Neural cell (in vitro differentiated cells): Measurements from ENCODE around the gene TMC7. TPM values are rescaled to one million over a fixed set of nuclear protein-coding genes. Genes with fewer than 3 reads are reported as not detected.

Source experiments
- H2AFZ ChIP-seq: fragments of 200-600, 300-800 bp; sonication (generic), shearing (Covaris generic); 2 replicates; pipeline ENCODE4 v1.6.0; 2014; ENCODE audit warnings: low read depth, mild to moderate bottlenecking, antibody characterized with exemption, low read length, moderate library complexity
- H3F3A ChIP-seq: fragments of 200-600 bp; shearing (Covaris generic); 2 replicates; pipeline ENCODE4 v1.6.1; 2016; ENCODE audit warnings: mild to moderate bottlenecking, moderate library complexity, mixed read lengths, antibody characterized with exemption, low read length; ENCODE audit not compliant: insufficient read depth, poor library complexity, severe bottlenecking
- H3K27ac ChIP-seq: fragments of 200-600, 300-800 bp; sonication (generic), shearing (Covaris generic); 2 replicates; pipeline ENCODE4 v1.5.1; 2014; ENCODE audit warnings: mild to moderate bottlenecking, low read length, moderate library complexity
- H3K27me3 ChIP-seq: fragments of 300-800, 200-600 bp; sonication (generic), shearing (Covaris generic); 2 replicates; pipeline ENCODE4 v1.6.0; 2014; ENCODE audit warnings: mild to moderate bottlenecking, low read depth, low read length, moderate library complexity; ENCODE audit not compliant: insufficient read depth
- H3K36me3 ChIP-seq: fragments of 300-800, 200-600 bp; sonication (generic), shearing (Covaris generic); 2 replicates; pipeline ENCODE4 v1.5.1; 2014; ENCODE audit warnings: mild to moderate bottlenecking, antibody characterized with exemption, low read length, moderate library complexity; ENCODE audit not compliant: insufficient read depth
- H3K4me2 ChIP-seq: fragments of 300-800, 200-600 bp; sonication (generic), shearing (Covaris generic); 2 replicates; pipeline ENCODE4 v1.6.0; 2014; ENCODE audit warnings: mild to moderate bottlenecking, low read length
- H3K4me3 ChIP-seq: fragments of 300-800, 200-600 bp; sonication (generic), shearing (Covaris generic); 2 replicates; pipeline ENCODE4 v1.5.1; 2014; ENCODE audit warnings: mild to moderate bottlenecking, low read length, moderate library complexity
- H3K79me2 ChIP-seq: fragments of 200-600 bp; shearing (Covaris generic); replicated peaks from 2 replicates; pipeline ENCODE4 v1.6.0; 2014; ENCODE audit warnings: mild to moderate bottlenecking, low read length, moderate library complexity; ENCODE audit not compliant: insufficient read depth
- H3K9ac ChIP-seq: fragments of 300-800, 200-600 bp; sonication (generic), shearing (Covaris generic); 2 replicates; pipeline ENCODE4 v1.6.1; 2016; ENCODE audit warnings: mild to moderate bottlenecking, low read length, mixed read lengths
- H3K9me2 ChIP-seq: fragments of 200-600 bp; shearing (Covaris generic); 2 replicates; pipeline ENCODE4 v1.6.1; 2016; ENCODE audit warnings: mild to moderate bottlenecking, low read length, mixed read lengths; ENCODE audit not compliant: insufficient read depth
- H3K9me3 ChIP-seq: fragments of 200-600, 300-800 bp; sonication (generic), shearing (Covaris generic); 2 replicates; pipeline ENCODE4 v1.6.1; 2016; ENCODE audit warnings: mild to moderate bottlenecking, mixed run types, low read length, moderate library complexity, mixed read lengths
- H4K20me1 ChIP-seq: fragments of 200-600 bp; shearing (Covaris generic); 2 replicates; pipeline ENCODE4 v1.6.1; 2016; ENCODE audit warnings: mild to moderate bottlenecking, mixed run types; ENCODE audit not compliant: insufficient read depth
- EP300 ChIP-seq: fragments of 450-650 bp; conservative IDR thresholded peaks from 2 replicates; pipeline ENCODE4 v1.6.1; 2014; ENCODE audit warnings: antibody characterized with exemption, mild to moderate bottlenecking, moderate library complexity; ENCODE audit not compliant: poor library complexity, severe bottlenecking
- EZH2 ChIP-seq: fragments of 200-600, 300-800 bp; shearing (Covaris generic), sonication (generic); IDR thresholded peaks from 2 replicates; pipeline ENCODE4 v1.6.1; 2014; ENCODE audit warnings: antibody characterized with exemption, low read length, borderline replicate concordance, mild to moderate bottlenecking; ENCODE audit not compliant: insufficient read depth, poor library complexity, severe bottlenecking
- MXI1 ChIP-seq: fragments of 450-650 bp; conservative IDR thresholded peaks from 2 replicates; pipeline ENCODE4 v1.6.1; 2014; ENCODE audit warnings: antibody characterized with exemption, mild to moderate bottlenecking; ENCODE audit not compliant: poor library complexity, severe bottlenecking
- POLR2AphosphoS5 ChIP-seq: IDR thresholded peaks from 2 replicates; pipeline ENCODE4 v1.6.1; 2012
- RAD21 ChIP-seq: fragments of 450-650 bp; conservative IDR thresholded peaks from 2 replicates; pipeline ENCODE4 v1.6.1; 2014; ENCODE audit warnings: antibody characterized with exemption, mild to moderate bottlenecking, moderate library complexity
- SMC3 ChIP-seq: fragments of 450-650 bp; conservative IDR thresholded peaks from 2 replicates; pipeline ENCODE4 v1.6.1; 2014; ENCODE audit warnings: antibody characterized with exemption, mild to moderate bottlenecking, moderate library complexity; ENCODE audit not compliant: poor library complexity
- TAF1 ChIP-seq: IDR thresholded peaks from 2 replicates; pipeline ENCODE4 v1.6.1; 2012; ENCODE audit warnings: low read depth
- polyA plus RNA-seq: library from polyadenylated mRNA; depleted of rRNA; stranded (reverse); fragments of >200 nt; gene quantifications from 2 replicates; pipeline ENCODE4 v1.2.3, GENCODE V29; 2014
- TF ChIP-seq, protein P1 (sequence below): IDR thresholded peaks from 2 replicates; pipeline ENCODE4 v1.6.1; 2012; ENCODE audit warnings: borderline replicate concordance
- TF ChIP-seq, protein P2 (sequence below): fragments of 450-650 bp; IDR thresholded peaks from 2 replicates; pipeline ENCODE4 v1.5.1; 2014; ENCODE audit warnings: antibody characterized with exemption, mild to moderate bottlenecking, moderate library complexity; ENCODE audit not compliant: poor library complexity, severe bottlenecking

Gene TMC7
- polyA plus RNA-seq, 1 donor from 2014 or later: 3.5 TPM

DNA sequence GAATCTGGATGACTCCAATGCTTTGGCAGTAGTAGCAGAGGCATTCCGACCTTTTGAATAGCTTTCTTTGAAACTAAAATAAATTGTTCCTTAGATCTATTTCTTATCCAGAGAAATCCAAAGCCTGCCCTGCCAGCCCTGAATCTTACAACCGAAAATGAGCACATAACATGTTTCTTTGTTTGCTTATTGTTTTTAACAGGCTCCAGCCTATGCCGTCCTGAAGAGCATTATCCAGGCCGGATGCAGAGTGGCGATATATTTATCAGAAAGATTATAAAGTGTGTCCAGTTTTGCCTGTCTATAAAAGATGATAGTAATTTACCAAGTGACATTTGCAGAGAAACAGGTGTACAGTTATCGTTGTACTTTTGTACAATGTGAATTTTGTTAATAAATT, 94.1 kb downstream of the TMC7 start:
- Histone ChIP-seq H3F3A (no peaks in the 10 kb centered on the region), H3K4me2 (no peak overlapping the region), H3K9me2 (no peaks in the 10 kb centered on the region), H3K27ac (no peak overlapping the region), H3K79me2 (no peaks in the 10 kb centered on the region), H2AFZ (no peak overlapping the region), H3K36me3 (peaks cover 13% of the 10 kb centered on the region), H3K27me3 (no peaks in the 10 kb centered on the region), H3K9me3 (no peaks in the 10 kb centered on the region), H3K9ac (no peak overlapping the region), H4K20me1 (no peaks in the 10 kb centered on the region), H3K4me3 (no peak overlapping the region)
- TF ChIP-seq TAF1 (no peak), RAD21 (no peak), EZH2 (no peak), MXI1 (no peak), SMC3 (no peak), EP300 (no peak), POLR2AphosphoS5 (no peak)
- TF ChIP-seq, protein P1, sequence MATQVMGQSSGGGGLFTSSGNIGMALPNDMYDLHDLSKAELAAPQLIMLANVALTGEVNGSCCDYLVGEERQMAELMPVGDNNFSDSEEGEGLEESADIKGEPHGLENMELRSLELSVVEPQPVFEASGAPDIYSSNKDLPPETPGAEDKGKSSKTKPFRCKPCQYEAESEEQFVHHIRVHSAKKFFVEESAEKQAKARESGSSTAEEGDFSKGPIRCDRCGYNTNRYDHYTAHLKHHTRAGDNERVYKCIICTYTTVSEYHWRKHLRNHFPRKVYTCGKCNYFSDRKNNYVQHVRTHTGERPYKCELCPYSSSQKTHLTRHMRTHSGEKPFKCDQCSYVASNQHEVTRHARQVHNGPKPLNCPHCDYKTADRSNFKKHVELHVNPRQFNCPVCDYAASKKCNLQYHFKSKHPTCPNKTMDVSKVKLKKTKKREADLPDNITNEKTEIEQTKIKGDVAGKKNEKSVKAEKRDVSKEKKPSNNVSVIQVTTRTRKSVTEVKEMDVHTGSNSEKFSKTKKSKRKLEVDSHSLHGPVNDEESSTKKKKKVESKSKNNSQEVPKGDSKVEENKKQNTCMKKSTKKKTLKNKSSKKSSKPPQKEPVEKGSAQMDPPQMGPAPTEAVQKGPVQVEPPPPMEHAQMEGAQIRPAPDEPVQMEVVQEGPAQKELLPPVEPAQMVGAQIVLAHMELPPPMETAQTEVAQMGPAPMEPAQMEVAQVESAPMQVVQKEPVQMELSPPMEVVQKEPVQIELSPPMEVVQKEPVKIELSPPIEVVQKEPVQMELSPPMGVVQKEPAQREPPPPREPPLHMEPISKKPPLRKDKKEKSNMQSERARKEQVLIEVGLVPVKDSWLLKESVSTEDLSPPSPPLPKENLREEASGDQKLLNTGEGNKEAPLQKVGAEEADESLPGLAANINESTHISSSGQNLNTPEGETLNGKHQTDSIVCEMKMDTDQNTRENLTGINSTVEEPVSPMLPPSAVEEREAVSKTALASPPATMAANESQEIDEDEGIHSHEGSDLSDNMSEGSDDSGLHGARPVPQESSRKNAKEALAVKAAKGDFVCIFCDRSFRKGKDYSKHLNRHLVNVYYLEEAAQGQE: no peak
- TF ChIP-seq, protein P2, sequence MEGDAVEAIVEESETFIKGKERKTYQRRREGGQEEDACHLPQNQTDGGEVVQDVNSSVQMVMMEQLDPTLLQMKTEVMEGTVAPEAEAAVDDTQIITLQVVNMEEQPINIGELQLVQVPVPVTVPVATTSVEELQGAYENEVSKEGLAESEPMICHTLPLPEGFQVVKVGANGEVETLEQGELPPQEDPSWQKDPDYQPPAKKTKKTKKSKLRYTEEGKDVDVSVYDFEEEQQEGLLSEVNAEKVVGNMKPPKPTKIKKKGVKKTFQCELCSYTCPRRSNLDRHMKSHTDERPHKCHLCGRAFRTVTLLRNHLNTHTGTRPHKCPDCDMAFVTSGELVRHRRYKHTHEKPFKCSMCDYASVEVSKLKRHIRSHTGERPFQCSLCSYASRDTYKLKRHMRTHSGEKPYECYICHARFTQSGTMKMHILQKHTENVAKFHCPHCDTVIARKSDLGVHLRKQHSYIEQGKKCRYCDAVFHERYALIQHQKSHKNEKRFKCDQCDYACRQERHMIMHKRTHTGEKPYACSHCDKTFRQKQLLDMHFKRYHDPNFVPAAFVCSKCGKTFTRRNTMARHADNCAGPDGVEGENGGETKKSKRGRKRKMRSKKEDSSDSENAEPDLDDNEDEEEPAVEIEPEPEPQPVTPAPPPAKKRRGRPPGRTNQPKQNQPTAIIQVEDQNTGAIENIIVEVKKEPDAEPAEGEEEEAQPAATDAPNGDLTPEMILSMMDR: no peak

DNA sequence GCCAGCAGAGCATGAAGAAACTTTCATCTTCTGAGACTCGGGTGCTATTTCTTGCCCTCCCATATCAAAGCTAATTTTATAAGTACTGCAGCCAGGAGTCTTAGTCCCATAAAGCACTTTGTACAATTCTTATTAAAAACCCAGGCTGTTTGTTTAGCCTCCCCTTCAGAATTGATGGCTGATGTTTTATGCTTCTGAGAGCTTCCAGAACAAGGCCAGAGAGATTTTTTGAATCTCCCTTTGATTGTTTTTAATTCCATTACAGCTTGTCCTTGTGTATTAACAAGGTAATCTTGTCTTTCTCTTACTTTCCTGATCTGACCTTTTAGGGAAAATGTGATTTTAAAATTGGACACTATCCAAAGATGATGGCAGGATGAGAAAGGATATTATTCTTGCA, 99.9 kb downstream of the TMC7 start:
- no peaks in the 10 kb centered on the region for H3K9me2 ChIP-seq
- H3K79me2 ChIP-seq: no peaks in the 10 kb centered on the region
- no peak overlapping the region for H2AFZ ChIP-seq
- H3K4me2 ChIP-seq: no peak overlapping the region
- no peak overlapping the region for H3K4me3 ChIP-seq
- H3K36me3 ChIP-seq: peaks cover 13% of the 10 kb centered on the region
- no peaks in the 10 kb centered on the region for H3F3A ChIP-seq
- H3K27ac ChIP-seq: no peak overlapping the region
- no peak for TF ChIP-seq MXI1
- no peak for TF ChIP-seq EP300
- TF ChIP-seq RAD21: no peak
- TF ChIP-seq EZH2: no peak
- TF ChIP-seq, protein P1: no peak
- no peak for TF ChIP-seq SMC3
- H3K27me3 ChIP-seq: no peaks in the 10 kb centered on the region
- H3K9ac ChIP-seq: no peak overlapping the region
- H4K20me1 ChIP-seq: no peaks in the 10 kb centered on the region
- no peaks in the 10 kb centered on the region for H3K9me3 ChIP-seq
